Measurements from ENCODE around the gene STK33.

The STK33 gene

GRCh38 chr11:8392166-8392565 is 201.9 kb downstream of the STK33 start:
- H3K9ac ChIP-seq (ENCODE audit: low read depth, low read length), result no peak overlapping the region

GRCh38 chr11:8390851-8391612 is 203.0 kb downstream of the STK33 start:
- 0 out of 2 replicates have a peak, but pooled peaks cover 4% of the 10 kb centered on the region for H3K9me3 ChIP-seq (ENCODE audit: control insufficient read depth, insufficient read depth, low read length)

More at GRCh38 chr11:8392166-8392565, 201.9 kb downstream of the STK33 start:
- Histone ChIP-seq H3K9me3 (ENCODE audit: control insufficient read depth, insufficient read depth, low read length) (0 out of 2 replicates have a peak, but pooled peaks cover 4% of the 10 kb centered on the region), H3K36me3 (ENCODE audit: insufficient read depth, low read length) (no peaks in the 10 kb centered on the region), H3K4me1 (ENCODE audit: insufficient read depth, low read length) (peaks cover 17% of the 10 kb centered on the region)

GRCh38 chr11:8389029-8389996 is 204.7 kb downstream of the STK33 start:
- H3K4me1 ChIP-seq (ENCODE audit: insufficient read depth, low read length), result peaks cover 22% of the 10 kb centered on the region
- H3K36me3 ChIP-seq (ENCODE audit: insufficient read depth, low read length), result no peaks in the 10 kb centered on the region
- H3K9ac ChIP-seq (ENCODE audit: low read depth, low read length), result no peak overlapping the region
- H3K9me3 ChIP-seq (ENCODE audit: control insufficient read depth, insufficient read depth, low read length), result no peaks in the 10 kb centered on the region

More at GRCh38 chr11:8390851-8391612, 203.0 kb downstream of the STK33 start:
- Histone ChIP-seq H3K36me3 (ENCODE audit: insufficient read depth, low read length) (no peaks in the 10 kb centered on the region), H3K9ac (ENCODE audit: low read depth, low read length) (no peak overlapping the region), H3K4me1 (ENCODE audit: insufficient read depth, low read length) (peaks cover 22% of the 10 kb centered on the region)

GRCh38 chr11:8387693-8388092 is 206.3 kb downstream of the STK33 start:
- Histone ChIP-seq H3K9ac (ENCODE audit: low read depth, low read length) (no peak overlapping the region), H3K4me1 (ENCODE audit: insufficient read depth, low read length) (peaks cover 22% of the 10 kb centered on the region), H3K9me3 (ENCODE audit: control insufficient read depth, insufficient read depth, low read length) (no peaks in the 10 kb centered on the region), H3K36me3 (ENCODE audit: insufficient read depth, low read length) (no peaks in the 10 kb centered on the region)

GRCh38 chr11:8387141-8387540 is 206.9 kb downstream of the STK33 start:
- Histone ChIP-seq H3K4me1 (ENCODE audit: insufficient read depth, low read length) (peaks cover 22% of the 10 kb centered on the region), H3K9me3 (ENCODE audit: control insufficient read depth, insufficient read depth, low read length) (no peaks in the 10 kb centered on the region), H3K9ac (ENCODE audit: low read depth, low read length) (no peak overlapping the region), H3K36me3 (ENCODE audit: insufficient read depth, low read length) (no peaks in the 10 kb centered on the region)

- no peaks in the 10 kb centered on the region for H3K36me3 ChIP-seq (ENCODE audit: insufficient read depth, low read length)
- H3K9me3 ChIP-seq (ENCODE audit: control insufficient read depth, insufficient read depth, low read length), result no peaks in the 10 kb centered on the region
- H3K9ac ChIP-seq (ENCODE audit: low read depth, low read length), result no peak overlapping the region
- peaks cover 22% of the 10 kb centered on the region for H3K4me1 ChIP-seq (ENCODE audit: insufficient read depth, low read length)
Observed at GRCh38 chr11:8386134-8386864, 207.7 kb downstream of the STK33 start.

GRCh38 chr11:8384199-8384821 is 209.7 kb downstream of the STK33 start:
- Histone ChIP-seq H3K9me3 (ENCODE audit: control insufficient read depth, insufficient read depth, low read length) (no peaks in the 10 kb centered on the region), H3K9ac (ENCODE audit: low read depth, low read length) (no peak overlapping the region), H3K36me3 (ENCODE audit: insufficient read depth, low read length) (no peaks in the 10 kb centered on the region), H3K4me1 (ENCODE audit: insufficient read depth, low read length) (peaks cover 13% of the 10 kb centered on the region)

- Histone ChIP-seq H3K36me3 (ENCODE audit: insufficient read depth, low read length) (no peaks in the 10 kb centered on the region), H3K9ac (ENCODE audit: low read depth, low read length) (no peak overlapping the region), H3K4me1 (ENCODE audit: insufficient read depth, low read length) (peaks cover 7% of the 10 kb centered on the region; the same call in 1 of the 2 replicates), H3K9me3 (ENCODE audit: control insufficient read depth, insufficient read depth, low read length) (no peaks in the 10 kb centered on the region)
Observed at GRCh38 chr11:8383627-8384026, 210.4 kb downstream of the STK33 start.

GRCh38 chr11:8383227-8383626 is 210.8 kb downstream of the STK33 start:
- H3K4me1 ChIP-seq (ENCODE audit: insufficient read depth, low read length), result peaks cover 7% of the 10 kb centered on the region; the same call in 1 of the 2 replicates
- H3K9ac ChIP-seq (ENCODE audit: low read depth, low read length), result no peak overlapping the region
- no peaks in the 10 kb centered on the region for H3K36me3 ChIP-seq (ENCODE audit: insufficient read depth, low read length)
- H3K9me3 ChIP-seq (ENCODE audit: control insufficient read depth, insufficient read depth, low read length), result no peaks in the 10 kb centered on the region

GRCh38 chr11:8382436-8383053 is 211.5 kb downstream of the STK33 start:
- Histone ChIP-seq H3K36me3 (ENCODE audit: insufficient read depth, low read length) (no peaks in the 10 kb centered on the region), H3K9me3 (ENCODE audit: control insufficient read depth, insufficient read depth, low read length) (no peaks in the 10 kb centered on the region), H3K4me1 (ENCODE audit: insufficient read depth, low read length) (peaks cover 7% of the 10 kb centered on the region; the same call in 1 of the 2 replicates), H3K9ac (ENCODE audit: low read depth, low read length) (no peak overlapping the region)

GRCh38 chr11:8381871-8382396 is 212.1 kb downstream of the STK33 start:
- Histone ChIP-seq H3K9ac (ENCODE audit: low read depth, low read length) (no peak overlapping the region), H3K4me1 (ENCODE audit: insufficient read depth, low read length) (peaks cover 2% of the 10 kb centered on the region; the same call in 1 of the 2 replicates), H3K9me3 (ENCODE audit: control insufficient read depth, insufficient read depth, low read length) (no peaks in the 10 kb centered on the region), H3K36me3 (ENCODE audit: insufficient read depth, low read length) (no peaks in the 10 kb centered on the region)

- Histone ChIP-seq H3K9ac (ENCODE audit: low read depth, low read length) (no peak overlapping the region), H3K36me3 (ENCODE audit: insufficient read depth, low read length) (no peaks in the 10 kb centered on the region), H3K4me1 (ENCODE audit: insufficient read depth, low read length) (no peaks in the 10 kb centered on the region), H3K9me3 (ENCODE audit: control insufficient read depth, insufficient read depth, low read length) (no peaks in the 10 kb centered on the region)
Observed at GRCh38 chr11:8381343-8381742, 212.7 kb downstream of the STK33 start.

GRCh38 chr11:8375932-8376331 is 218.1 kb downstream of the STK33 start:
- H3K9me3 ChIP-seq (ENCODE audit: control insufficient read depth, insufficient read depth, low read length), result no peaks in the 10 kb centered on the region
- H3K36me3 ChIP-seq (ENCODE audit: insufficient read depth, low read length), result no peaks in the 10 kb centered on the region
- H3K9ac ChIP-seq (ENCODE audit: low read depth, low read length), result no peak overlapping the region
- peaks cover 7% of the 10 kb centered on the region; the same call in 1 of the 2 replicates for H3K4me1 ChIP-seq (ENCODE audit: insufficient read depth, low read length)

Measured in ES-I3 (cell line).